SKM-1 treated with dmso at 0.1 percent for 144 hours (cell line): ENCODE measurements around the gene SERPINB12.

Source experiments
- DNase-seq: peaks from one replicate; lab custom pipeline; 2025; ENCODE audit not compliant: unreplicated experiment; lab: John Stamatoyannopoulos, UW

Gene SERPINB12

DNA sequence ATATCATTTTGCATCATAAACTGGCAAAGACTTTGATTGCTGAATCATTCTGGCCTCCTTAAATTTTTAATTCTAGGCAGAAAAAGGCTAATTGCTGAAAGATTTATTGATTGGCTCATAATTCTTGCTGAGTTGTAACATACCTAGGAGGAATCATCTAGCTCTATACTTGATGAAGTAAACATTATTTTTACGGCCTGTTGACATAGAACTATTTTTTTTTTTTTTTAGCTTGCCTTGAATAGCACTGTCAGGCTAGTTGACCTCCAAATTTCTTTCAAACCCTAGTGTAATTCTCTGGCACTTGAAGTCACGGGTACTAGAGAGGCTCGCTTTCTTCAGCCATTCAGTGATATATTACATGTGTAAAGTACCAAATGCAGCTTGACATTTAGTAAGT is 2.8 kb downstream of the SERPINB12 start:
- no peak for DNase-seq

DNA sequence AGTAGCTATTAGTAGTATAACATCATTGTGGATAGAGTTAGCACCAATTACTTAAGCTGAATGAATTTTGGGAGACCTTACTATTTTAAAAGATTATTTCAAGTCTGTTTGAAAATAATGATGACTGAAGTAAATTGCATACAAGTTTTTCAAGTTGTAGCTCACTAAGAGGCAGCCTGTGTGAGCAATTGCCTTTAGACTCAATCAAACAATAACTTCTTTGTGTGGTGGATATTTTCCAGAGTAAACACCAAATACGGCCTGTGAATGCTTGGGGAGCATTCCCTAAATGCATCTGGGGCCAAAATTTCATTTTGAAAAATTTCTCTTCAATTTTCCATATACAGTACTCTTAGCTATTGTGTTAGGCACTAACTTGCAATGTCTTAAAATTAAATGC is 7.9 kb downstream of the SERPINB12 start:
- no peak for DNase-seq

DNA sequence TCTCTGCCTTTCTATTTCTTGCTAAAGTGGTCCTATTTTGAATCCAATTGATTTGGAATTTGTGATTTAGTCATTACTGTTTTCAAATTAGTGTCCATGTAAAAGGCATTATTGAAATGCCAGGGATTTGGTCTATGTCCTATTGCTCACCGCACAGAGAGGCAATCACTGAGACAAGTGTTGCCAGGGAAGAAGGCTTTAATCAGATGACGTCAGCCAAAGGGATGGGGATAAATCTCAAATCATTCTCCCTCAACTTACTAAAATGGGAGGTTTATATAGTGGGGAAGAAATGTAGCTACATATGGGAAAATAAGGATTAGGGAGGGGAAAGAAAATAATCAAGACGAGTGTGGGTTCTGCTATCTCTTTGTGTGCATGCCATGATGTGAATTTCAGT is 9.6 kb downstream of the SERPINB12 start:
- no peak for DNase-seq

DNA sequence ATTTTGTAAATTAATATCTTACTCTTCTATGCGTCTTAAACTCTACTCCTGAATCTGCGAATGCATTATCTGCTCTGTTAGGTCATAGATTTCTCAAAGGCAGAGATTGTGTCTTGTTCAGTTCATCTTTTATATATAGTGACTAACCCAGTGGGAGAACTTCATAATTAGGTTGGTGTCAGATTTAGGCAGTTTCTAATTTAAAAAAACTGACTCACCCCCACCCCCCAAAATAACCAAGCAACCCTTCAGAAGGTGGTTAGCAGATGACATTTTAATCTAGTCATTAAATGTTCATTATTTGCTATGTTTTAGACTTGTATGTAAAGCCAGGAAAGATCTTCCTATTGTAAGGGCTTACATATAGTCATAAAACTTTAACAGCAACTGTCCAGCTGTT is 10.4 kb downstream of the SERPINB12 start:
- DNase-seq, result no peak

DNA sequence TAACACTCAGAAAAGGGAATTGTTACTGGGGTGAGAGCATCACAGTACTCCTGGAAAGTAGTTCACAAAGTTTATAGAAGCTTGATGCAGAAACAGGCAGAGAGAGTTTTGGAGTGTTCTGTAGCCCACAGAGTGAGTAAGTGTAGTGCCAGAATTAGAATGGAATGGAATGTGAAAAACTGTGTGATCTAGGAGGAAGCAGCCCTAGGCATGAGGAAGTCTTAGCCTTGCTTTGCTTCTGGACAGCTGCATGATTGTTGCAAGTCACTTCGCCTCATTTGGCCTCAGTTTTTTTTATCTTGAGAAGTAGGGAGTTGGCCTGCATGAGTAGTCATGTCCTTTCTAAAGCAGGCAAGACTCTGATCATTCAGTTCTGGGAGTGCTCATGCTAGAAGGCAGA is 10.9 kb downstream of the SERPINB12 start:
- DNase-seq, result peak; percentile 82

DNA sequence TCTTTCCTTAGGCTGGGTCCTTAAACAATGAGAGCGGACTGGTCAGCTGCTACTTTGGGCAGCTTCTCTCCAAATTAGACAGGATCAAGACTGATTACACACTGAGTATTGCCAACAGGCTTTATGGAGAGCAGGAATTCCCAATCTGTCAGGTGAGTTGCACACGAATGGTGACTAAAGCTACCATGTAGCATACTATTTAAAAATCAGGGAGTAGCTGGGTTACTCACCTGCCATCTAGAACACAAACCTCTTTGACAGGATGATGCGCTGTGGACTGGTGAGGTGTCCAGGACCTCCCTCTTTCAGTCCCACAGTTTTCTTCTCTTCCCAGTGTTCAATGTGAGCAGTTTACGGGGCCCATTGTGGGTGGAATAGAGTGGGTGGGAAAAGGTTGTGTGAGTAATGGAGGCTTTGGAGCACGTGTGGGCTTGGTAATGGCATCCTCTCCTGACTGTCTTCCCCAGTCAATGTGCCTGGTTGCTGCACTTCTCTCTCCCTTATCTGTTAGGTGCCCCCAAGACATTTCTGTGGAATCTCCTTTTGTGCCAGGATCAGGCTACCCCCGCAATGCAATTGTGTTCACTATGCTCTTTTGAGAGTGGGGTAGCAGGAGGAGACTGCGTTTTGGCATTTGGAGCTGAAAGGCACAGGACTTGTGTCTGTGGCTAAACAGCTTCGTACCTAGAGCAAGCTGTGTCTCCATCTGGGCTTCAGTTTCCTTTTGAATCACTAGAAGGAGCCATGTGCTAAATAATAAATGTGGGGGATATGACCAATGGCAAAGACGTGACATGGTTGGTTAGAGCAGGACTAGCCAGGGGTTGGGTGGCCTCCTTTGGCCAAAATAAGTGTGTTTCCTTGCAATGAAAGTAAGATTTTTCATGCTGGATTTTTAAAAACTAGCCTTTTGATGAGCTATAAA is 17.7 kb downstream of the SERPINB12 start:
- no peak for DNase-seq

DNA sequence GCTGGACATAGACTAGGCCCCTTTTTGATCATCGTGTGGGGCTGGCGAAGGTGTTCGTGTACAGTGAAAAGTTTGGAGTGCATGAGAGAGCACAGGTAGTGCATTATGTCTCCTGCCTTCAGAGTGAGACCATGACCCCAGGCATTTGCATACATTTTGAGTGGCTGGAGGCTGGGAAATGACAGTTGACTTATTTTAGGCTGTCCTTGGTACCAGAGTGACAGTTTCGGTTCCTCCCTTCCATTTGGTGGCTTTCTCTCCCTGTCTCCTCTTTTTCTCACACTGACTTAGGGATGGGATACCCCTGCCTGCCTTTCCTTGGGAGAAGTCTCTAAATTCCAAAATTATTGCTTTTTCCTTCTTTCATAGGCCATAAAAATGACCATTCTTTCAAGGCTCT is 20.1 kb downstream of the SERPINB12 start:
- no peak for DNase-seq

DNA sequence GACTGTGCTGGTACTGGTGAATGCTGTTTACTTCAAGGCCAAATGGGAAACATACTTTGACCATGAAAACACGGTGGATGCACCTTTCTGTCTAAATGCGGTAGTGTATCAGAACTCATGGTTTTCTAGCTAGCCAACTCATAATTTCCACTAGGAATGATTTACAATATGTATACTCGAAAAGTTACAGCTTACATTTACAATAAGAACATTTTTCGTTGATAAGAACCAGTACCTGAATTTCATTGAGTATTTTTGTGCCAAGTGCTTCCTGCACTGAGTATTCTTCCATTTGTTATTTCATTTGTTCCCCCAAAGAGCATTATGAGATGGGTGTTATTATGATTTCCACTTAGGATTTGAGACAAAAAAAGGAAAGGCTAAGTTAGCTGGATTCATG is 21.9 kb downstream of the SERPINB12 start:
- DNase-seq, result no peak

DNA sequence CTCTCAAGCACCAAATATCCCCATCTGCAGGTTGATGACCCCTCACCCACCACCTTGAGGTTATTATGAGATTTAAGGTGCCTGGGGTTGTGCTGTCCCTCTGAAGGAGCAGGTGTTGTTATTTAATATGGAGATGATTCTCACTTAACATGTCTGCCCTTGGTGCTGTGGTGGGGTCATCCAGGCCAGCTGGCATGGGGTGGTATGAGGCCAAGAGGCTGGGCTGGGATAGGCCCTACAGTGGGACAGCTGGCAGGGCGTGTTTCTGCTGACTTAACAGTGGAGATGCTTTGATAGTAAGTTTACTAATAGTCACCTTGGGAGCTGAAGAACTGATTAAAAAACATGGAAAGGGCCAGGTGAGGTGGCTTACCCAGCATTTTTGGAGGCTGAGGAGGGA is 22.4 kb downstream of the SERPINB12 start:
- no peak for DNase-seq

DNA sequence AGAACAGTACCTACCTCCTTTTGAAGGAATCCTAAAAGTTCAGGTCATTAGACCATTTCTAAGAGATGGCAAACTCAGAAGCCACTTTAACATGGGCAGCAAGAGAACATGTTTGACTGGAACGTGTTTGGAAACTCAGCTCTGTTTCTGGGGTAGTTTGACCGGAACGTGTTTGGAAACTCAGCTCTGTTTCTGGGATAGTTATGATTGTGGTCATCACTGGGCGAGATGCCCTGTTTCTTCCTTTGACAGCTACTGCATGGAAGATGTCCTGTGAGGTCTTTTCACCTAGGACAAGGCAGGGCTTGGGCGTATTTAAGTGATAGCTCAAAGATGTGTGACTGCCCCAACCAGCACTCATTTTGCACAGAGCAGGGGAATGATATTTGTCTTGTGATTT is 25.1 kb downstream of the SERPINB12 start:
- DNase-seq, result no peak

DNA sequence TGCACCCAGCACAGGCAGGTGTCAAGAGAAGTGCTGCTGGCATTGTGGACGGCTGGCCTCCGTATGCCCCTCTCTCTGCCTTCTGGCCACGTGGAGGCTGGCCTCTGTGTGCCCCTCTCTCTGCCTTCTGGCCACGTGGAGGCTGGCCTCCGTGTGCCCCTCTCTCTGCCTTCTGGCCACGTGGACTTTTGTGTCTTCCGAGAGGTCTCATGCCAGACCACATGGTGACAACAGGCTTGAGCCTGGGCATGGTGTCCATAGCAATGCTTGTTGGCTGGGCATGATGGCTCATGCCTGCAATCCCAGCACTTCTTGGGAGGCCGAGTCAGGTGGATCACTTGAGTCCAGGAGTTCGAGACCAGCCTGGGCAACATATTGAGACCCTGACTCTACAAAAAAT is 25.7 kb downstream of the SERPINB12 start:
- no peak for DNase-seq

DNA sequence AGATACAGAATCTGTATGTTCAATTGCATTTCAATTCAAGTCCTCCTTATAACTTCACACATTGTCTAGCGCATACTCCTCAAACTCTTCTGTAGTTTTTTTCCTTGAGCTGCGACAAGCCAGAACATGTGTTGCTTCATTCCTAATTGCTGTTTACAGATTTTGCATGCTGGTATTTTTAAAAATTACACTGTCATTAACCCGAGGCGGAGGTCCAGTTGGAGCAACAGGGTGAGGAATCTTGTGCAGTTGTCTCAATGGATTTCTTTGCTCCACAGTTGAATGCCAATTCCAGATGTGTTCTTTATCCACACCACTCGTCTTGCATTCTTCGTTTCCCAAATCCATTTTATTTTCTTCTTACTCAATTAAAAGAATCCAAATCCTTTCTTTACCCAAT is 28.6 kb downstream of the SERPINB12 start:
- no peak for DNase-seq

DNA sequence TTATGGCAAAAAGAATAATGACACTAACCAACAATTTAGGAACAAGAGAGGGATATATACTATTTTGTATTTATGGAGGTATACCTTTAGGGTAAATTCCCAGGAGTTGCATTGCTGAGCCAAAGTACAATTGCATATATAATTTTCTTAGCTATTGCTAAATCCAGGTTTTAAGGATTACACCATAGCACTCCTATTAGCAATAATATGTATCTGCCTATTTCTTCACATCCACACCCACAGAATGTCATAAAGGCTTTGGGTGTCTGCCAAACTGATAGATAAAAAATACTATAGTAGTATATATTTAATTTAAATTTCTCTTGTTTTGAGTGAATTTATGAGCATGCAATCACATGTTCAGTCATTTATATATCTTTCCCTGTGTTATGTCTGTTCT is 33.5 kb downstream of the SERPINB12 start:
- no peak for DNase-seq

DNA sequence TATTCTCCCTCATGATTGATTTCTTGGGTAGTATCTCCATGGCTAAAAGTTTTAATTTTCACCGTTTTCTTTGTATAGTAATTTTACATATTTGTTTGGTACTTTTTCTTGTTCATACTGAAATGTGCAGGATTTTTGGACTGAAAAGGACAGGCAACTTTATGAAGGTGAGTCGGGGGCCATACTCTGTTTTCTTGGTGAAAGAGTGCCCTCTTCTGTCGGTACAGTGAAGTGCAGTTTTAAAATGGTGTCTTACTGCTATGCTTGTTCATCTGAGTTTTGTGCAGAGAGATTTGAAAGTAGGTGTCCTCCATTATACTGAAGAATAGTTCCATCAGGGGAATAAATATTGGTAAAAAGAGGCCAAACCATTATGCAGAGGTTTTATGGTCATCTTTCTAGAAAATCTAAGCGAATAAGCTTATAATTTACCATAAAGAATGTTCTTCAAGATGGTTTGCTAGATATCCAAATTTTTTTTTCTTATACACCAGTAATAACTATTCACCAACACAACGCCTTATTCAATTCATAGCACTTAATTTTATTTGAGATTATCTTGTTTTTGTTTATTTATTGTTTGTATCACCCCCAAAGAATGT is 36.3 kb downstream of the SERPINB12 start:
- DNase-seq, result peak; percentile 31

DNA sequence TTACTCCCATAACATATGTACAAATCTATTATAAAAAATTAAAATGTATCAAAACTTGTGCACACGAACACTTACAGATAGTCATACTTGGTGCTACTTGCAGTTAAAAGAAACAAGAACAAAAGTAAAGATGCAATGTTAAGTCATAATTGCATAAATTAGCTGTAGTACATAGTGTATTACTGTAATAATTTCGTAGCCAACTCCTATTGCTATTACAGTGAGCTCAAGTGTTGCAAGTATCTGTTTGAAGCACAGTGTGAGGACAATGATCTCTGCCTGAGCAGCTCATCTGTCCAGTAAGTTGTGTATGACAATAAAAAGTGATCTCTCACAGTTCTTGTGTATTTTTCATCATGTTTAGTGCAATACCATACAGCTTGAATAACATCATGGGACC is 37.4 kb downstream of the SERPINB12 start:
- no peak for DNase-seq

DNA sequence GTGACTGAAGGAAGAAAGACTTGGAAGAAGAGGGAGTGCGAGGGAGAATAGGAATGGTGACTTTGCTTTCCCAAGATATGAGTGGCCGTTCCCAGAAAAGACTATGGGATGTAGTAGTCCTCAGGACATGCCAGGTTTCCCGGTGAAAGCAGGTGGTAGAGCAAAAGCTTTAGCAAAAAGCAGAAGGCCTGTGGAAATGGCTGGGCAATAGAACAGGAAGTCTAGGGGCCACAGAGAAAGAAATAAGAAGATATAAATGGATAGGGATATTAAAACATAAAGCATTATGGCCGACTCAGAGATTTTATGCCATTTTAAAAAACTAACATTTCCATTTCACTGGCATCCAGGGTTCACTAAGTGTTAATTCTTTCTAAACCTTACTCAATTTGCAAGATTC is 43.8 kb downstream of the SERPINB12 start:
- no peak for DNase-seq

DNA sequence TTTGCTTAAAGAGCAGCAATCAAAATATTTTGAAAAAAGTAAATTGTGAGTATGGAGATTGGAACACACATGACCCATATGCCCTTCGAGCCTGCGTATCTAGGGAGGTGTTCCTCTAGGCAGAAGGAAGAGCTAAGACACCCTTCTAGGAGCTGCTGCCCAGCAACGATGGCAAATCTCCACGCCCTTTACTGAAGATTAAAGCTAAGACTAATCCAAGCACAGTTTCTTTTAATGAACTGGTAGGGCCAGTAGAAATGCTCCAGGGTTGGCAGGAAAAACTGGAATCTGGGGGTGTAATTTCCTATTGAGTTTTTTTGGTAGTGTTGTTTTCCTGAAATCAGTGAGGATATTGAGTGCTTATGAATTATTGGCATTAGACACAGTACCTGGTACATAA is 44.3 kb downstream of the SERPINB12 start:
- no peak for DNase-seq

DNA sequence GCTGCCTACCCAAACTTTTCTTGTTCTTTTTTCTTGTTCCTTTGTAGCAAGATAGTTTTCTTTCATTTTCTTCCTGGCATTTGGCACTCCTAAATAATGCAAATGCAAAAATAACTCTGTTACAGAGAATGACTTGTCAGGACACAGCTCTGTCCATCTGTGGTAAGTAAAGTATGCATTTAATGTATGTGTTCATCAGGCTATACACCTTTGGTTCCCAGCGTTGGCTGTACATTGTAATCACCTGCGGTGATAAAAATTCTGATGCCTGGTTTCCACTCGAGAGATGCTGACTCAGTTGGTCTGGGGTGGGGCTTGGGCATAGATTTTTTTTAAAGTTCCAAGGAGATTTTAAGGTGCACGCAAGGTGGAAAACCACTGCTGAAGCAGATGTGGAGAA is 44.8 kb downstream of the SERPINB12 start, which contains the start of gene SERPINB13:
Gene SERPINB13, plus strand, starts transcription at position 378 of the 400 bp plus-strand sequence. CDS start 1,325 bp downstream, outside the sequence.
- DNase-seq, result no peak

DNA sequence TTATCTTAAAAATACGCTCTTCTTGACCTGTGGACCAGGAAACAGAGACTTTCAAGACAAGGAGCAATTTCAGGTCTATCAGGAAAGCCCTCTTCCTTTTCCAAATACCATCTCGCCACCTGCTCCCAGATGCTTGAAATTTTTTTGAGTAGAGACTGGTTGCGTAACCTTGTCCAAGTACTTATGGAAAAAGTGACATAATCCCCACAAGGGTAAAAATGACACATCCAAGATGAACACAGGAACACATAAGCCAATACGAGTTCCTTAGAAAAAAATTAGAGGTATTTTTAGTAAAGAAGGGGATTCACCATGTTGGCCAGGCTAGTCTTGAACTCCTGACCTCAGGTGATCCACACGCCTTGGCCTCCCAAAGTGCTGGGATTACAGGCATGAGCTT is 46.7 kb downstream of the SERPINB12 start:
- peak; percentile 38 for DNase-seq

DNA sequence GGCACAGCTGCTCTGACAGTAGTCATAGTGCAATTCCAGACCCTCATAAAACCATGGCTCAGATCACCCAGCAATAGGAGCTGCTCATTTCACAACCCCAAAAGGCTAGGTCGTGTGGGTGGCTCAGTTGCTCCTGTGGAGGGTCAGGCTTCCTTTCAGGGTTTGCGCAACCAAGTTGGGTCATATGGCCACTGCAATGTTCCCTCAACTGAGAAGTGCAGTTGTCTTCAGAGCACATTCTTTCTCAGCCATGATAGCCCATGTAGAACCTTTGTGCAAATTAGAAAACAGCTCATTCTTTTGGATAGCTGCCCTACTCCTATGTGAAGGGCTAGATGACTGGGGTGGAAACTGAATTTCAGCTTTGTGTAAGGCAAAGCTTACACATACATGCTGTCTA is 48.2 kb downstream of the SERPINB12 start:
- DNase-seq, result peak; percentile 94

DNA sequence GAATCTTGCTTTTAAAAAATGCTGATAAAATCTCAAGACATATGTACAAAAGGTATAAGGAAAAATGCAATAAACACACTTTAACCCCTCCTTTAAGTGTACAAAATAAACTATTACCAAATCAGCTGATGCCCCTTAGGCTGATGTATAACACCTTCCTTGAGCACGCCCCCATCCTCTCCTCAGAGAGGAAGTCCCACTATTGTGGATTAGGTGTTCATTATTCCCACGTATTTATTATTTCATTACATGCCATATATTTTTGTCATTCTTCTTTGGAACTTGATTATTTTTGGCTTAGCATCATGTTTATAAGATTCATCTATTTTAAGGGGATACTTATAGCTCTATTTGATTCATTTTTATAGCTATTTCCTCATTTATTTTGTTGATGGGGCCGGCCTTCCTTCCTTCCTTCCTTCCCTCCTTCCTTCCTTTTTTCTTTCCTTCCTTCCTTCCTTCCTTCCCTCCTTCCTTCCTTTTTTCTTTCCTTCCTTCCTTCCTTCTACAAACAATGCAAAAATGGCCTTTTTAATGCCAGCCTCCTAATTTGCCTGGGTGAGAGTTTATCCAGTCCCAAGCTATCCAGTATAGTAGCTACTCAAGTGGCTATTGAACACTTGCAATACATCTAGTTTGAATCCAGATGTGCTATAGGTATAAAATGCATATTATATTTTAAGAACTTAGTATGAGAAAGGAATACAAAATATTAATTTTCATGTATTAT is 49.0 kb downstream of the SERPINB12 start:
- no peak for DNase-seq

DNA sequence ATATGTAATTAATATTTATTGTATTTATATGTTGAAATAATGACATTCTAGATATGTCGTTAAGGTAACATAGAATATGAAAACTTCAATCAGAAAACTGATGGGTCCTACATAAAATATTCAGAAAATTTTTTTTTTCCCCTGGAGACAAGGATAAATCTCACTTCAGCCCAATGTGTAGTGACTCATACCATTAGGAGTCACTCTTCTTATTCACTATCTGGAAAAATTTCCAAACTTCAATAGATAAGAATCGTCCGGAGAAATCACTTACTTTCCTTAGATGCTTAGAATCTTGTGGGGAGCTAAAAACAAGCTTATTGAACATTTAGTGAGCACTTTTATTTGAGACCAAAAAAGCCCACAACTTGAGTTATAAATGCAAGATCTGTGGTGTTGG is 49.6 kb downstream of the SERPINB12 start:
- DNase-seq, result no peak
